Anterior cingulate cortex (tissue), 58 donors: ENCODE measurements around the gene ABTB2.

Source experiments
- DNase-seq, 58 donors: peaks; one replicate each; lab custom pipeline; 2025; lab: John Stamatoyannopoulos, UW

Gene ABTB2

GRCh38 chr11:34363363-34364084 lies 5.7 kb upstream of the ABTB2 start:
- DNase-seq: no peak

GRCh38 chr11:34360046-34360445 lies 2.2 kb upstream of the ABTB2 start:
- no peak for DNase-seq

- DNase-seq: no peak
These were observed 1.7 kb upstream of the ABTB2 start for GRCh38 chr11:34359548-34359891.

DNA sequence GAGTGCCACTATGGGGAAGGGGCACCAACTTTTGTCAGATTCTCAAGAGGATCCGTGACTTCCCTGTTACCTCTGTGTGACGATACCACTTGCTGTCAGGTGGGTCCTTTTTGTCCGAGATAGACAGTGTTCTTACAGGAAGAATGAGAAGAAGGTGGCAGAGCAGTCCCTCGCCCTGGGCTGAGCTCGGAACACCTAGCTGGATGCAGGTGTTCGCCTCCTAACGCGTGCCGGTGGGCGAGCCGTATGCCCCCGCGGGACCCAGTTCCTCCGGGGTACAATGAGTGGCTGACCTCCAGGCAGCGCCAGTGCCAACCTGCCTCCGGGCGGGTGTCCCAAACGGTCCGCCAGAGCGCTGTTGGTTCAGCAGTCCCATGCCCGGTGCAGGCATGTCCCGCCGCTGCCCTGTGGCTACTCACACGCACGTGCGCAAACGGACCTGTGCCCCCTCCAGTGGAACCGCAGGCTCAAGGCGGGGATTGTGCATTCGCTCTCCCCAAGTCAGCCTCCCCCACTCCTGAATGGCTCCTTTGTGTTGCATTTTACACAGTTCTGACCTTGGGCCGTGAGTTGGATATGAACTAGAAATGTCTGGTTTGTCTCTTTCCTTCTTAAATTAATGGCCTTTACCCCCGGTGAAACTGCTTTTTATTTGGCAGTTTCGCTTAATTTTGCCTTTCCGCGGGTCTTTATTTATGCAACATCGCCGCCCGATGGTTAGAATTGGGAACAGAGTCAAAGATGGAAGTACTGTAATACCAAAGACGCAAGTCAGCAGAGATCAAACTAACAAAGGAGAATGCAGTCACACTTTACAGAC lies 1.1 kb upstream of the ABTB2 start:
- peak in 54 of 58 donors; percentile 19 to 87 (median 62) for DNase-seq

DNA sequence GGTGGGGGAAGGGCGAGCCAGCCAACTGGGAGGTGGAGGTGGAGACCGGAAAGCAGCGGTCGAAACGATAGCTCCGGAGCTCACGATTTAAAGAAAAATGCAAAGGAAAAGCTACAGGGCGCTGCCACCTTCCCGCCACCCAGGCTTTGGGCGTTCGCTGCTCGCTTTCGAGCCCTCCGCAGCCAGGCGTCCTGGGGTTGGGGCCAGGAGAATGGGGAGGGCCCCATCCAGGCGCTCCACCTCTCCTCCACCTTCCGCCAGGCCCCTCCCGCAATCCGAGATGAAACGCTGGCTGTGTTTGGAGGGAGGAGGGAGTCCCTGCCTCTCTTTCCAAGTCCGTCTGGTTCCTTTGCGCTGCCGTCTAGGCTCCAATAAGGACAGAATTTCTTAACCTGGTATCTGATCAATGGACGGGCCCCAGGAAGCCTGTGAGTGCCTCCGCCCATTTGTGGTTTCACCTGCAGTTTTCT lies 483 bp upstream of the ABTB2 start:
- DNase-seq: peak in 28 of 58 donors; percentile 23 to 73 (median 58)

DNA sequence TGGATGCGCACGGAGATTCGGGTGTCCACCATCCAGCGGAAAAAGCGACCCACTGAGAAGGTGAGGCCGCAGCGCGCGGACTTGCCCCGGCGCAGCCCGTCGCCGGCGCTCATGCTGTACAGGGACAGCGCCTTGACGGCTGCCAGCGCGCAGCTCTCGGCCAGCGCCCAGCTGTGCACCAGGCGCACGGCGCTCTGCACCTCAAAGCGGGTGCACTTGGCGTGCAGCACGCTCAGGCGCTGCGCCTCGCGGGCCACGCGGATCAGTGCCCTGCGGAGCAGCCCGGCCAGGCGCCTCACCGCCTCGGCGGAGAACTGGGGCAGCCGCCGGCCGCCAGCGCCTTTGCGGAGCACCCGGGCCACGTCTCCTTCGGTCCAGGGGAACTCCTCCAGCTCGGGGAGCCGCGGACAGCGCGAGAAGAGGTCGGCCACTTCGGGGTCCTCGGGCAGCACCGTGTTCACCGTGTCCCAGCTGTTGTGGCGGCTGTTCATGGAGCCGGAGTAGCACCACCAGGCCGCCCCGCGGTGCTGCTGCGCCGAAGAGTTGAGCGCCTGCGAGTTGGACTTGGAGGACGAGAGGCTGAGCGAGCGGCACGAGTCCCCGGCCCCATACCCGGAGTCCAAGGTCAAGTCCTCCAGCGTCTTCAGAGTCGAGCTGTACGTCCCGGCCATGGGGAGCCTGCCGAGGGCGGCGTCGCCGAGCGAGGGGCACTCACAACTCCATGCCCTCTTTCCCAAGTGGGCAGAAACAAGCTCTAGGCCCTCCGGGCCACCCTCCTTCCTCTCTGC lies 703 bp downstream of the ABTB2 start:
- DNase-seq: peak in 33 of 58 donors; percentile 6 to 63 (median 47)

DNA sequence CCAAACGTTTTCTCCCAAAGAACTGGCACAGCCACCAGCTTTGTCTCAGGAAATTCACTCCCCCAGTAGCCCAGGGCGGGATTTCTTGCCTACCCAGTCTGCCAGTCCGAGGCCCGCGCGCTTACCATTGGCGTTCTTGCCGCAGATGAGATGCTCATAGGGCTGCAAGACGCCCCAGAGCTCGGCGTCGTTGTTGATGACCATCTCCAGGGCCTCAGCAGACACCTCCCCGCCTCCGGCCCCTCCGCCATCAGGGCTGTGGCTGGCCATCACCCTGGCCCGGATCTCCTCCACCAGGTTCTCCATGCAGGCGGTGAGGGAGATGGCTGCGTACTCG lies 1.3 kb downstream of the ABTB2 start:
- peak in 15 of 58 donors; percentile 11 to 47 (median 26) for DNase-seq

GRCh38 chr11:34356130-34356529 lies 1.7 kb downstream of the ABTB2 start:
- no peak for DNase-seq

DNA sequence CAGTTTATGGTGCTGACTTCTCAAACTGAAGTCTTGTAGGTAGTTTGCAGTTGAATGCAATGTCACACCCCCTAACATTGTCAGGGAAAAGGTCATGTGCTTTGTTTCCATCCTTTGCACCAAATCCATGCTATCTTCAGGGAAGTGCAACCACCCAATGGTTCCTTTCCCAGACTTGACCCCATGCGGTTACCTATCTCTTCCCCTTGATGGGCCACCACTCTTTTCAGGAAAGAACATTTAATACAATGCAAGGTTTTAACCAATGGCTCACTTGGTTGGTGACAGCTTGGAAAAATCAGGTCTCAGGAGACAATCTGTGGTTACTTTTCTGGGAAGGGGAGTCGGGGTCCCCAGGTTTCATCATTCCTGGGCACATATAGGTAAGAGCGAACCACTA lies 2.1 kb downstream of the ABTB2 start:
- no peak for DNase-seq

DNA sequence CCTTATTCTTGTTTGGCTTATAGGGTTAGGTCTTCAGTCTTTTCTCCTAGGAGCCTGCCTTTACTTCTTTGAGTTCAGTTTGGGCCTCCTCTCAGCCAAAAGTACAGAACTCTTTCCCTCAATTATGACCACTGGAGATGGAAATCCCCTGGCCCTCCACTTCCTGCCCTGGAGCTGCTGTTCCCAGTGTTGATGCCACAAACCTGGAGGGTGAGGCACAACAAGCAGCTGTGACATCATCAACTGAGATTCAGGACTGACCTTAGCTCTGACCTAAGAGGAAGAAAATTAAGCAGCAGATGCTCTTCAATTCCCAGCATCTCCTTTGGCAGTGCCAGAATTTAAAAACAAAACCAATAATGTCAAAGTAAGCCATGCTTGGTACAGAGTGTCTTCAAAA lies 3.0 kb downstream of the ABTB2 start:
- DNase-seq: no peak

- DNase-seq: no peak
These were observed 3.9 kb downstream of the ABTB2 start for GRCh38 chr11:34353881-34354280.

- DNase-seq: no peak
These were observed 5.9 kb downstream of the ABTB2 start for GRCh38 chr11:34351687-34352469.

- no peak for DNase-seq
These were observed 6.8 kb downstream of the ABTB2 start for GRCh38 chr11:34351051-34351450.

DNA sequence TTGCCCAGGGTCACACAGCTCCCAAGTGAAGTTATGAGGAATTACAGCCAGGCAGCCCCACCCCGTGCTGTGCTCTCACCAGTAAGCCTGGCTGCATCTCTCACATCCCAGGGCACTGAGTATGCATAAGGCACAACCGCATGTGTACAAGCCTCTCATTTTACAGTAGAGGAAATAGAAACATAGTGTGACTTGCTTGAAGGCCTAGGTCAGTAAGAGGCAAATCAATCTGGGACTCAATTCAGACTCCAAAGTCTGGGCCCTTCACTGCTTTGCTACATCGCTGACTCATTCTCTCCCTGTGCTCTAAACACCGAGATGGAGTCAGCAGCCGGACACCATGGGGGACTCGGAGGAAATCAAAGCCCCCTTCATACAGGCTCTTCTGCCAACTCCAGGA lies 7.9 kb downstream of the ABTB2 start:
- DNase-seq: no peak

- DNase-seq: no peak
These were observed 8.9 kb downstream of the ABTB2 start for GRCh38 chr11:34348919-34349318.

DNA sequence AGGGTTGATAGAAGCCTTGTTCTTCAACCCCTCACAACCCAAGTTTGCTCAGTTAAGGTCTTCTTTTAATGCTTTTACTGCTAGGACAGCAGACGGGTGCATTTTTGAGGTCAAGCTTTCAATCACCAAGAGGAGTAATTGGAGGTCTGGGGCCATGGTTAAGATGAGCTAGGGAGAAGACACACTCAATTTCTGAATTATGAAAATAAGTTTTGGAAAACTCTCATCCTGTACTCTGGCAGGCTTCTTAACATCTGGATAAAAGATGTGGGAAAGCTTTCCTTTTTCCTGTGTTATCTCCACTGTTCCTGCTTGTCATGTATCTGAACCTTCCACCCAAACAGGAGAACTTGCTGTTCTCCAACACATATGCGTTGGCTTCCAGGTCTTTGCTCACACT lies 9.7 kb downstream of the ABTB2 start:
- DNase-seq: no peak

GRCh38 chr11:34346551-34346950 lies 11.3 kb downstream of the ABTB2 start:
- DNase-seq: peak in 2 of 58 donors; percentile 12 to 52

- peak in 13 of 58 donors; percentile 4 to 52 (median 16) for DNase-seq
These were observed 11.8 kb downstream of the ABTB2 start for GRCh38 chr11:34345991-34346480.

- DNase-seq: no peak
These were observed 12.3 kb downstream of the ABTB2 start for GRCh38 chr11:34345540-34345876.
